ENCODE results near the gene GPR32. TPM values are rescaled to one million over a fixed set of nuclear protein-coding genes. Genes with fewer than 3 reads are reported as not detected.
A peak's percentile ranks its signal among the peaks of the same experiment; 100 is the strongest.
"Not testable (repeated sequence)": the region's sequence is repeated elsewhere in the genome, so short reads cannot be mapped to it uniquely, and the experiment has no call there.

GPR32 gene
- total and polyA plus RNA-seq, 2 donors (not counting 1 experiment from before 2014, with no cell fraction given) = not detected

GRCh38 chr19:50759076-50759475 lies 11.2 kb upstream of the GPR32 start:
- H3K36me3 ChIP-seq (replicated peaks in 1 of 2; ENCODE audit: control extremely low read depth in 1 of 2, control insufficient read depth in 1 of 2, extremely low read depth in 1 of 2, insufficient read depth in 2 of 2, low read length in 1 of 2); ATAC-seq (ENCODE audit: low read depth); DNase-seq; H3K4me3 ChIP-seq (ENCODE audit: control extremely low read depth in 1 of 5, extremely low read depth in 1 of 5, insufficient read depth in 1 of 5, low read depth in 2 of 5, low read length in 4 of 5); H3K4me2 ChIP-seq (replicated peaks; ENCODE audit: low read depth, low read length, poor library complexity, severe bottlenecking); H3K27ac ChIP-seq (ENCODE audit: low read length in 2 of 2); POLR2A ChIA-PET; H3K9me3 Mint-ChIP-seq (ENCODE audit: insufficient read depth); H2AFZ ChIP-seq (ENCODE audit: insufficient read depth, low read depth, low read length, poor library complexity, severe bottlenecking); H3K27ac Mint-ChIP-seq; H3K27me3 ChIP-seq (replicated peaks in 1 of 4; ENCODE audit: control extremely low read depth in 1 of 4, control insufficient read depth in 3 of 4, insufficient read depth in 4 of 4, low read length in 3 of 4); H3K4me1 ChIP-seq (ENCODE audit: control insufficient read depth in 2 of 2, insufficient read depth in 2 of 2, low read length in 2 of 2); H3K4me1 Mint-ChIP-seq; H3K9ac ChIP-seq (ENCODE audit: low read length); H3K79me2 ChIP-seq (ENCODE audit: control insufficient read depth, insufficient read depth, low read length); H3K4me3 Mint-ChIP-seq; H3K9me3 ChIP-seq (ENCODE audit: control extremely low read depth in 1 of 3, control insufficient read depth in 2 of 3, insufficient read depth in 1 of 3, low read length in 2 of 3); CTCF ChIA-PET; H4K20me1 ChIP-seq (ENCODE audit: control insufficient read depth, insufficient read depth, low read length, poor library complexity, severe bottlenecking): not testable (repeated sequence)
- 93% methylated on average over 8 of the region's 18 CpGs for WGBS (ENCODE audit: insufficient coverage)
- intact Hi-C loops (cut with micrococcal nuclease) = loop anchor here (10.0 kb wide), 1 partner anchor 114 kb away; the partner anchor contains the start of gene C19orf81
- H3K27me3 Mint-ChIP-seq = peaks cover 16% of the 10 kb centered on the region

DNA sequence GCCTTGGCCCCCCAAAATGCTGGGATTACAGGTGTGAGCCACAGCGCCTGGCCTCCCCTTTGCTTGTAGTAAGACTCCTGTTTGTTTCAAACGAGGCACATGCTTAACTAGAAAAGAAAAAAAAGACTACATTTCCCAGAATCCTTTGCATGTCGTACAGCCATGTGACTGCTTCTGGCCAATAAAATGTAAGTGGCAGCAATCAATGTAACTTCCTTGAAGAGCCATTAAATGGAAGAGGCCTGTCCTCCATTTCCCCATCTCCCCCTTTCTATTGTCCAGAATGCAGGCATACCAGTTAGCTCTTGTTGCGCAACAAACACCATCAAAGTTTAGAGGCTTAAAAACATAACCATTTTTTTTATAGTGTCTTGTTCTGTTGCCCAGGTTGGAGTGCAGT lies 10.4 kb upstream of the GPR32 start:
- Histone ChIP-seq H3K27ac (ENCODE audit: low read length in 2 of 2) (no peak overlapping the region), H4K20me1 (ENCODE audit: control insufficient read depth, insufficient read depth, low read length, poor library complexity, severe bottlenecking) (no peaks in the 10 kb centered on the region), H3K4me2 (replicated peaks; ENCODE audit: low read depth, low read length, poor library complexity, severe bottlenecking) (no peak overlapping the region), H2AFZ (ENCODE audit: insufficient read depth, low read depth, low read length, poor library complexity, severe bottlenecking) (no peak overlapping the region), H3K4me3 (ENCODE audit: control extremely low read depth in 1 of 5, extremely low read depth in 1 of 5, insufficient read depth in 1 of 5, low read depth in 2 of 5, low read length in 4 of 5) (no peak overlapping the region), H3K79me2 (ENCODE audit: control insufficient read depth, insufficient read depth, low read length) (no peaks in the 10 kb centered on the region), H3K27me3 (replicated peaks in 1 of 4; ENCODE audit: control extremely low read depth in 1 of 4, control insufficient read depth in 3 of 4, insufficient read depth in 4 of 4, low read length in 3 of 4) (no peaks in the 10 kb centered on the region), H3K4me1 (ENCODE audit: control insufficient read depth in 2 of 2, insufficient read depth in 2 of 2, low read length in 2 of 2) (no peaks in the 10 kb centered on the region), H3K9me3 (ENCODE audit: control extremely low read depth in 1 of 3, control insufficient read depth in 2 of 3, insufficient read depth in 1 of 3, low read length in 2 of 3) (peaks cover 0 to 5% (median 4%) of the 10 kb centered on the region in 3 donors), H3K36me3 (replicated peaks in 1 of 2; ENCODE audit: control extremely low read depth in 1 of 2, control insufficient read depth in 1 of 2, extremely low read depth in 1 of 2, insufficient read depth in 2 of 2, low read length in 1 of 2) (no peaks in the 10 kb centered on the region), H3K9ac (ENCODE audit: low read length) (no peak overlapping the region)
- intact Hi-C loops (cut with micrococcal nuclease) = loop anchor here (10.0 kb wide), 1 partner anchor 115 kb away; the partner anchor contains the start of gene C19orf81
- POLR2A ChIA-PET = no interaction called here
- WGBS (ENCODE audit: insufficient coverage) = 100% methylated on average over 1 of the region's 4 CpGs
- H3K4me3 Mint-ChIP-seq = no peak overlapping the region
- H3K9me3 Mint-ChIP-seq (ENCODE audit: insufficient read depth) = no peaks in the 10 kb centered on the region
- CTCF ChIA-PET = no interaction called here
- no peak for TF ChIP-seq EZH2 (IDR thresholded peaks at IDR 0.05; ENCODE audit: borderline replicate concordance, insufficient read depth, low read depth, low read length, poor library complexity, severe bottlenecking)
- no peak for TF ChIP-seq CTCF (IDR thresholded peaks at IDR 0.05)
- DNase-seq = peak; percentile 24
- ATAC-seq (ENCODE audit: low read depth) = no peak
- H3K27ac Mint-ChIP-seq = no peak overlapping the region
- H3K27me3 Mint-ChIP-seq = peaks cover 17% of the 10 kb centered on the region
- H3K4me1 Mint-ChIP-seq = no peaks in the 10 kb centered on the region

DNA sequence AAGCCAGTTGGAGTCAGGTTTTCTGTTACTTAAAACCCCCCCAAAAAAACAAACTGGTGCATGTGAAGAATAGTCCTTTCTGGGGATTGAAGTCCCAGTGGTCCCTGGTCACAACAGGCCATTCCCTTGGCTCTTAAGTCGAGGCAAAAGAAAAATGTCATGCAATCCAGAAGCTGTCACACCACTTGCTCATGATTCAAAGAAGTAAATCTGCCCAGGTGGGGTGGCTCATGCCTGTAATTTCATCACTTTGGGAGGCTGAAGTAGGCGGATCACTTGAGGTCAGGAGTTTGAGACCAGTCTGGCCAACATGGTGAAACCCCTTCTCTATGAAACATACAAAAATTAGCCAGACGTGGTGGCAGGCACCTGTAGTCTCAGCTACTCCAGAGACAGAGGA lies 8.8 kb upstream of the GPR32 start:
- DNase-seq; H3K4me2 ChIP-seq (replicated peaks; ENCODE audit: low read depth, low read length, poor library complexity, severe bottlenecking); H2AFZ ChIP-seq (ENCODE audit: insufficient read depth, low read depth, low read length, poor library complexity, severe bottlenecking); H3K79me2 ChIP-seq (ENCODE audit: control insufficient read depth, insufficient read depth, low read length); CTCF ChIA-PET; POLR2A ChIA-PET; H3K27ac ChIP-seq (ENCODE audit: low read length in 2 of 2); ATAC-seq (ENCODE audit: low read depth); H3K4me1 Mint-ChIP-seq; H3K4me3 ChIP-seq (ENCODE audit: control extremely low read depth in 1 of 5, extremely low read depth in 1 of 5, insufficient read depth in 1 of 5, low read depth in 2 of 5, low read length in 4 of 5); H3K9me3 Mint-ChIP-seq (ENCODE audit: insufficient read depth); H3K4me3 Mint-ChIP-seq; H3K9me3 ChIP-seq (ENCODE audit: control extremely low read depth in 1 of 3, control insufficient read depth in 2 of 3, insufficient read depth in 1 of 3, low read length in 2 of 3); H3K27ac Mint-ChIP-seq; intact Hi-C loops (cut with micrococcal nuclease); H3K4me1 ChIP-seq (ENCODE audit: control insufficient read depth in 2 of 2, insufficient read depth in 2 of 2, low read length in 2 of 2); H3K9ac ChIP-seq (ENCODE audit: low read length); H3K36me3 ChIP-seq (replicated peaks in 1 of 2; ENCODE audit: control extremely low read depth in 1 of 2, control insufficient read depth in 1 of 2, extremely low read depth in 1 of 2, insufficient read depth in 2 of 2, low read length in 1 of 2); H4K20me1 ChIP-seq (ENCODE audit: control insufficient read depth, insufficient read depth, low read length, poor library complexity, severe bottlenecking); H3K27me3 ChIP-seq (replicated peaks in 1 of 4; ENCODE audit: control extremely low read depth in 1 of 4, control insufficient read depth in 3 of 4, insufficient read depth in 4 of 4, low read length in 3 of 4): not testable (repeated sequence)
- H3K27me3 Mint-ChIP-seq = peaks cover 19% of the 10 kb centered on the region
- 33% methylated on average over 2 of the region's 3 CpGs for WGBS (ENCODE audit: insufficient coverage)
